Measurements from ENCODE around the gene PLGRKT.
"Not testable (repeated sequence)": the region's sequence is repeated elsewhere in the genome, so short reads cannot be mapped to it uniquely, and the experiment has no call there.

PLGRKT gene

GRCh38 chr9:5388026-5388819, 49.5 kb downstream of the PLGRKT start:
- DNase-seq (ENCODE audit: low read depth in 1 of 2, low spot score in 1 of 2): no peak

GRCh38 chr9:5384436-5384835, 53.3 kb downstream of the PLGRKT start:
- no peak for DNase-seq (ENCODE audit: low read depth in 1 of 2, low spot score in 1 of 2)

- no peak for DNase-seq (ENCODE audit: low read depth in 1 of 2, low spot score in 1 of 2)
Measured at GRCh38 chr9:5382479-5382878, 55.2 kb downstream of the PLGRKT start.

GRCh38 chr9:5375790-5376477, 61.8 kb downstream of the PLGRKT start:
- no peak for DNase-seq (ENCODE audit: low read depth in 1 of 2, low spot score in 1 of 2)

GRCh38 chr9:5375091-5375490, 62.6 kb downstream of the PLGRKT start:
- no peak for DNase-seq (ENCODE audit: low read depth in 1 of 2, low spot score in 1 of 2)

- DNase-seq (ENCODE audit: low read depth in 1 of 2, low spot score in 1 of 2): no peak
Measured at GRCh38 chr9:5364294-5365024, 73.3 kb downstream of the PLGRKT start.

- DNase-seq (ENCODE audit: low read depth in 1 of 2, low spot score in 1 of 2): no peak
Measured at GRCh38 chr9:5361326-5362010, 76.3 kb downstream of the PLGRKT start.

GRCh38 chr9:5360341-5360740, 77.4 kb downstream of the PLGRKT start:
- no peak for DNase-seq (ENCODE audit: low read depth in 1 of 2, low spot score in 1 of 2)

- DNase-seq (ENCODE audit: low read depth in 1 of 2, low spot score in 1 of 2): no peak
Measured at GRCh38 chr9:5357431-5358105, 80.2 kb downstream of the PLGRKT start.

- DNase-seq (ENCODE audit: low read depth in 1 of 2, low spot score in 1 of 2): no peak
Measured at GRCh38 chr9:5355817-5356216, 81.9 kb downstream of the PLGRKT start.

GRCh38 chr9:5355226-5355625, 82.5 kb downstream of the PLGRKT start:
- no peak for DNase-seq (ENCODE audit: low read depth in 1 of 2, low spot score in 1 of 2)

- DNase-seq (ENCODE audit: low read depth in 1 of 2, low spot score in 1 of 2): no peak
Measured at GRCh38 chr9:5354184-5354583, 83.5 kb downstream of the PLGRKT start.

GRCh38 chr9:5352637-5353248, 85.0 kb downstream of the PLGRKT start:
- DNase-seq (ENCODE audit: low read depth in 1 of 2, low spot score in 1 of 2): no peak

- peak; percentile 5 to 18 for DNase-seq (ENCODE audit: low read depth in 1 of 2, low spot score in 1 of 2)
Measured at GRCh38 chr9:5338992-5339981, 98.4 kb downstream of the PLGRKT start, which contains the start of gene RLN1. RLN1 (minus strand) TSS chr9:5339876; CDS start chr9:5339746, 130 bp downstream.

GRCh38 chr9:5336688-5337087, 101.0 kb downstream of the PLGRKT start:
- peak in 1 of 2 donors; percentile 13 for DNase-seq (ENCODE audit: low read depth in 1 of 2, low spot score in 1 of 2)

- DNase-seq (ENCODE audit: low read depth in 1 of 2, low spot score in 1 of 2): not testable (repeated sequence)
Measured at GRCh38 chr9:5331276-5331675, 106.4 kb downstream of the PLGRKT start.

- DNase-seq (ENCODE audit: low read depth in 1 of 2, low spot score in 1 of 2): no peak
Measured at GRCh38 chr9:5326893-5327548, 110.7 kb downstream of the PLGRKT start.

GRCh38 chr9:5326187-5326586, 111.5 kb downstream of the PLGRKT start:
- no peak for DNase-seq (ENCODE audit: low read depth in 1 of 2, low spot score in 1 of 2)

Measured in activated CD4-positive, alpha-beta T cell treated with anti-CD3 and anti-CD28 coated beads, Interleukin-2, amount 50 U/mL, for 24 hours (primary cell).